H9 (cell line): Measurements from ENCODE around the gene CALHM3. TPM values are rescaled to one million over a fixed set of nuclear protein-coding genes. Genes with fewer than 3 reads are reported as not detected.
"Not testable (repeated sequence)": the region's sequence is repeated elsewhere in the genome, so short reads cannot be mapped to it uniquely, and the experiment has no call there.

Experiments used
- DNase-seq: peaks from one replicate; pipeline ENCODE4 v3.0.0-alpha.2; 2017
- H2AFZ ChIP-seq: one replicate; pipeline ENCODE4 v1.6.1; 2013; ENCODE audit warnings: mild to moderate bottlenecking, low read length, control low read depth, moderate library complexity
- H2AK5ac ChIP-seq: 2 replicates; pipeline ENCODE4 v1.6.1; 2013; ENCODE audit warnings: low read length, control low read depth, mixed read lengths; ENCODE audit not compliant: insufficient read length
- H2BK120ac ChIP-seq: one replicate; pipeline ENCODE4 v1.6.1; 2013; ENCODE audit warnings: low read depth, mild to moderate bottlenecking, low read length, control low read depth, inconsistent platforms; ENCODE audit not compliant: poor library complexity, severe bottlenecking
- H2BK12ac ChIP-seq: 2 replicates; pipeline ENCODE4 v1.6.1; 2013; ENCODE audit warnings: low read length, control low read depth, mixed read lengths, low read depth; ENCODE audit not compliant: insufficient read length
- H2BK15ac ChIP-seq: 2 replicates; pipeline ENCODE4 v1.6.1; 2013; ENCODE audit warnings: low read depth, low read length, control low read depth
- H2BK20ac ChIP-seq: one replicate; pipeline ENCODE4 v1.6.1; 2013; ENCODE audit warnings: low read depth, mild to moderate bottlenecking, low read length, control low read depth, inconsistent platforms; ENCODE audit not compliant: poor library complexity, severe bottlenecking
- H2BK5ac ChIP-seq: 2 replicates; pipeline ENCODE4 v1.6.1; 2013; ENCODE audit warnings: low read length, control low read depth, mixed read lengths; ENCODE audit not compliant: insufficient read length
- H3K14ac ChIP-seq: 2 replicates; pipeline ENCODE4 v1.6.1; 2013; ENCODE audit warnings: low read length, control low read depth; ENCODE audit not compliant: insufficient read depth
- H3K18ac ChIP-seq: 2 replicates; pipeline ENCODE4 v1.6.1; 2013; ENCODE audit warnings: low read depth, mild to moderate bottlenecking, mixed read lengths, low read length, control low read depth; ENCODE audit not compliant: insufficient read length
- H3K23ac ChIP-seq: 2 replicates; pipeline ENCODE4 v1.6.1; 2013; ENCODE audit warnings: low read length, control low read depth, mixed read lengths, low read depth; ENCODE audit not compliant: insufficient read length
- H3K23me2 ChIP-seq: 2 replicates; pipeline ENCODE4 v1.6.1; 2013; ENCODE audit warnings: low read depth, mild to moderate bottlenecking, mixed read lengths, low read length, control low read depth; ENCODE audit not compliant: insufficient read length, poor library complexity, severe bottlenecking
- H3K27ac ChIP-seq: 2 replicates; pipeline ENCODE4 v1.5.1; 2013; ENCODE audit warnings: low read length, control low read depth, mixed read lengths, low read depth; ENCODE audit not compliant: insufficient read length
- H3K27me3 ChIP-seq: 2 replicates; pipeline ENCODE4 v1.6.1; 2013; ENCODE audit warnings: low read length, control low read depth, inconsistent platforms; ENCODE audit not compliant: insufficient read depth
- H3K4ac ChIP-seq: 2 replicates; pipeline ENCODE4 v1.6.1; 2013; ENCODE audit warnings: low read depth, mild to moderate bottlenecking, control low read depth, inconsistent platforms, low read length, moderate library complexity
- H3K4me1 ChIP-seq: 2 replicates; pipeline ENCODE4 v1.6.1; 2013; ENCODE audit warnings: low read length, control low read depth, inconsistent platforms; ENCODE audit not compliant: insufficient read depth
- H3K4me2 ChIP-seq: 2 replicates; pipeline ENCODE4 v1.6.1; 2013; ENCODE audit warnings: low read length, control low read depth, mixed read lengths; ENCODE audit not compliant: insufficient read length, insufficient read depth
- H3K56ac ChIP-seq: 2 replicates; pipeline ENCODE4 v1.6.1; 2013; ENCODE audit warnings: low read depth, mild to moderate bottlenecking, mixed read lengths, low read length, control low read depth; ENCODE audit not compliant: insufficient read length
- H3K79me1 ChIP-seq: 2 replicates; pipeline ENCODE4 v1.6.1; 2013; ENCODE audit warnings: low read depth, mild to moderate bottlenecking, moderate library complexity, low read length, control low read depth, inconsistent platforms; ENCODE audit not compliant: insufficient read depth, poor library complexity, severe bottlenecking
- H3K79me2 ChIP-seq: 2 replicates; pipeline ENCODE4 v1.6.1; 2013; ENCODE audit warnings: low read length, control low read depth, inconsistent platforms; ENCODE audit not compliant: insufficient read depth
- H3K9ac ChIP-seq: 2 replicates; pipeline ENCODE4 v1.6.1; 2013; ENCODE audit warnings: low read length, control low read depth, mixed read lengths; ENCODE audit not compliant: insufficient read length; ENCODE audit errors: extremely low read depth
- H3K9me3 ChIP-seq: one replicate; pipeline ENCODE4 v1.6.1; 2013; ENCODE audit warnings: low read depth, low read length, inconsistent platforms; ENCODE audit not compliant: control insufficient read depth
- H3T11ph ChIP-seq: one replicate; pipeline ENCODE4 v1.6.1; 2013; ENCODE audit warnings: mild to moderate bottlenecking, low read length, control low read depth, inconsistent platforms
- H4K20me1 ChIP-seq: one replicate; pipeline ENCODE4 v1.6.1; 2013; ENCODE audit not compliant: control insufficient read depth, insufficient read length, insufficient read depth
- H4K5ac ChIP-seq: 2 replicates; pipeline ENCODE4 v1.6.1; 2013; ENCODE audit warnings: low read depth, mild to moderate bottlenecking, mixed read lengths, low read length, control low read depth; ENCODE audit not compliant: insufficient read length
- H4K8ac ChIP-seq: replicated peaks from 2 replicates; pipeline ENCODE4 v1.6.1; 2013; ENCODE audit warnings: low read length, control low read depth, mixed read lengths, low read depth; ENCODE audit not compliant: insufficient read length
- H4K91ac ChIP-seq: 2 replicates; pipeline ENCODE4 v1.6.1; 2013; ENCODE audit warnings: low read depth, mild to moderate bottlenecking, moderate library complexity, mixed read lengths, low read length, control low read depth; ENCODE audit not compliant: insufficient read length
- H3K27ac Mint-ChIP-seq, 3 experiments: 2 replicates in 2 of 3; 3 replicates in 1 of 3; pipeline ENCODE4 v1.8.0; 2020 to 2021; ENCODE audit warnings: mixed read lengths in 3 of 3, mild to moderate bottlenecking in 1 of 3, moderate library complexity in 1 of 3
- H3K27me3 Mint-ChIP-seq: 2 replicates; pipeline ENCODE4 v1.8.0; 2021; ENCODE audit warnings: low read depth, mild to moderate bottlenecking, moderate library complexity, mixed read lengths
- H3K36me3 Mint-ChIP-seq, 3 experiments: 2 replicates in 2 of 3; 3 replicates in 1 of 3; pipeline ENCODE4 v1.8.0; 2020 to 2021; ENCODE audit warnings: low read depth in 3 of 3, mixed read lengths in 3 of 3; ENCODE audit not compliant: insufficient read depth in 1 of 3
- H3K4me1 Mint-ChIP-seq, 2 experiments: 2 replicates each; pipeline ENCODE4 v1.8.0; 2020; ENCODE audit warnings: mixed read lengths in 2 of 2
- H3K4me3 Mint-ChIP-seq, 2 experiments: 2 replicates in 1 of 2; 3 replicates in 1 of 2; pipeline ENCODE4 v1.8.0; 2020 to 2021; ENCODE audit warnings: mild to moderate bottlenecking in 2 of 2, mixed read lengths in 2 of 2, moderate library complexity in 1 of 2
- H3K9me3 Mint-ChIP-seq, 2 experiments: 2 replicates in 1 of 2; 3 replicates in 1 of 2; pipeline ENCODE4 v1.8.0; 2020; ENCODE audit warnings: mild to moderate bottlenecking in 2 of 2, mixed read lengths in 2 of 2, moderate library complexity in 1 of 2
- CTCF ChIP-seq: fragments of 200-600 bp; sonication (generic); conservative IDR thresholded peaks from 3 replicates; pipeline ENCODE4 v1.8.0; 2021; ENCODE audit warnings: antibody characterized with exemption, mild to moderate bottlenecking
- WGBS: extraction: QIAGEN DNeasy Blood & Tissue Kit; methylation state at CpG from one replicate; pipeline ENCODE4 v1.1.7; 2013; ENCODE audit warnings: missing lambda C conversion rate, low lambda C conversion rate, mixed read lengths; ENCODE audit not compliant: insufficient read length; ENCODE audit errors: extremely low coverage; 5-methylcytosine and 5-hydroxymethylcytosine counted together
- total RNA-seq: library from RNA; stranded (reverse); gene quantifications from 2 replicates; pipeline ENCODE4 v1.2.1, GENCODE V29; 2021

CALHM3 gene
- total RNA-seq, 1 experiment from 2014 or later, result not detected

GRCh38 chr10:103504181-103504783 is 25.2 kb upstream of the CALHM3 start:
- TF ChIP-seq CTCF, result no peak
- no CpG with 5 or more reads among the region's 10 CpGs for WGBS
- Mint-ChIP-seq H3K4me1 (peaks cover 14 to 28% of the 10 kb centered on the region in 2 experiments), H3K36me3 (no peaks in the 10 kb centered on the region), H3K27ac (no peak overlapping the region), H3K27me3 (peaks cover 3% of the 10 kb centered on the region), H3K9me3 (no peaks in the 10 kb centered on the region), H3K4me3 (no peak overlapping the region)
- Histone ChIP-seq H3K56ac (no peak overlapping the region), H3K79me1 (no peaks in the 10 kb centered on the region), H4K5ac (no peak overlapping the region), H4K91ac (no peak overlapping the region), H3T11ph (no peak overlapping the region), H2AFZ (no peak overlapping the region), H2BK20ac (no peak overlapping the region), H2AK5ac (no peak overlapping the region), H3K9ac (no peak overlapping the region), H3K23ac (no peak overlapping the region), H3K4ac (no peak overlapping the region), H3K27me3 (no peaks in the 10 kb centered on the region), H2BK5ac (no peak overlapping the region), H3K27ac (no peak overlapping the region), H4K20me1 (no peaks in the 10 kb centered on the region), H2BK12ac (no peak overlapping the region), H3K23me2 (no peaks in the 10 kb centered on the region), H2BK120ac (no peak overlapping the region), H3K9me3 (no peaks in the 10 kb centered on the region), H3K14ac (no peak overlapping the region), H3K4me2 (no peak overlapping the region), H3K18ac (no peak overlapping the region), H3K79me2 (no peaks in the 10 kb centered on the region), H2BK15ac (no peak overlapping the region), H3K4me1 (no peaks in the 10 kb centered on the region), H4K8ac (no peak overlapping the region)
- no peak for DNase-seq

- not testable (repeated sequence) for H3K27me3 Mint-ChIP-seq, H4K5ac ChIP-seq, H3K4me2 ChIP-seq, H3K23ac ChIP-seq, H3K9me3 Mint-ChIP-seq, H3K18ac ChIP-seq, H3K27ac Mint-ChIP-seq, H3K9ac ChIP-seq, H2BK15ac ChIP-seq, H2AK5ac ChIP-seq, H3K4me1 ChIP-seq, H2BK12ac ChIP-seq, H4K20me1 ChIP-seq, H3K4ac ChIP-seq, H3K79me1 ChIP-seq, H3T11ph ChIP-seq, H2AFZ ChIP-seq, H3K9me3 ChIP-seq, H3K36me3 Mint-ChIP-seq, H4K8ac ChIP-seq, H3K56ac ChIP-seq, H3K23me2 ChIP-seq, H4K91ac ChIP-seq, H2BK20ac ChIP-seq, H3K27me3 ChIP-seq, H2BK5ac ChIP-seq, DNase-seq, H3K27ac ChIP-seq, H3K4me3 Mint-ChIP-seq, H3K14ac ChIP-seq, H2BK120ac ChIP-seq, H3K79me2 ChIP-seq
- H3K4me1 Mint-ChIP-seq, result peaks cover 14 to 28% of the 10 kb centered on the region in 2 experiments
- WGBS, result no CpG with 5 or more reads among the region's 6 CpGs
Observed at GRCh38 chr10:103503777-103504176, 24.7 kb upstream of the CALHM3 start.
